Measurements from ENCODE around the gene PRKCH. TPM values are rescaled to one million over a fixed set of nuclear protein-coding genes. Genes with fewer than 3 reads are reported as not detected.

Gene PRKCH
- total RNA-seq, 1 experiment from 2014 or later = 5.2 TPM

- no peaks in the 10 kb centered on the region for H4K20me1 ChIP-seq (ENCODE audit: control insufficient read depth, insufficient read depth, insufficient read length)
- H2AFZ ChIP-seq (ENCODE audit: low read length) = no peak overlapping the region
- H3K23ac ChIP-seq (ENCODE audit: insufficient read length, low read depth, low read length) = no peak overlapping the region
- no peaks in the 10 kb centered on the region; the same call in 1 of the 2 replicates for H3K79me2 ChIP-seq (ENCODE audit: insufficient read depth, low read length)
- no peak overlapping the region for H3K9ac ChIP-seq (ENCODE audit: extremely low read depth, insufficient read length, low read length)
- no CpG with 5 or more reads among the region's 1 CpG for WGBS (ENCODE audit: extremely low coverage, insufficient read length, low lambda C conversion rate)
- peaks cover 6 to 7% of the 10 kb centered on the region in 2 experiments; a peak in 3 of 5 replicates for H3K9me3 Mint-ChIP-seq
- no peaks in the 10 kb centered on the region for H3K23me2 ChIP-seq (ENCODE audit: insufficient read length, low read depth, low read length, poor library complexity, severe bottlenecking)
- no peaks in the 10 kb centered on the region for H3K79me1 ChIP-seq (ENCODE audit: insufficient read depth, low read depth, low read length, poor library complexity, severe bottlenecking)
- H2BK12ac ChIP-seq (ENCODE audit: insufficient read length, low read depth, low read length) = no peak overlapping the region
- H2BK15ac ChIP-seq (ENCODE audit: low read depth, low read length) = no peak overlapping the region
- no peak overlapping the region for H2BK20ac ChIP-seq (ENCODE audit: low read depth, low read length, poor library complexity, severe bottlenecking)
- no peak overlapping the region for H4K91ac ChIP-seq (ENCODE audit: insufficient read length, low read depth, low read length)
- no peak for TF ChIP-seq CTCF (conservative IDR thresholded peaks at IDR 0.05)
- no peak overlapping the region for H4K8ac ChIP-seq (replicated peaks; ENCODE audit: insufficient read length, low read depth, low read length)
- H3K4me1 Mint-ChIP-seq = peaks cover 17% of the 10 kb centered on the region in 2 experiments
- no peak for DNase-seq
- H3K4me1 ChIP-seq (ENCODE audit: insufficient read depth, low read length) = peaks cover 2% of the 10 kb centered on the region; the same call in 1 of the 2 replicates
- H2BK120ac ChIP-seq (ENCODE audit: low read depth, low read length, poor library complexity, severe bottlenecking) = no peak overlapping the region
- H3K14ac ChIP-seq (ENCODE audit: insufficient read depth, low read length) = no peak overlapping the region
- no peak overlapping the region for H3K18ac ChIP-seq (ENCODE audit: insufficient read length, low read depth, low read length)
- H3K27me3 Mint-ChIP-seq (ENCODE audit: low read depth) = no peaks in the 10 kb centered on the region; the same call in 1 of the 2 replicates
- H3K27ac ChIP-seq (ENCODE audit: insufficient read length, low read depth, low read length) = no peak overlapping the region
- H3K56ac ChIP-seq (ENCODE audit: insufficient read length, low read depth, low read length) = no peak overlapping the region
- no peaks in the 10 kb centered on the region for H3K27me3 ChIP-seq (ENCODE audit: insufficient read depth, low read length)
- no peak overlapping the region for H4K5ac ChIP-seq (ENCODE audit: insufficient read length, low read depth, low read length)
- peaks cover 0 to 7% (median 2%) of the 10 kb centered on the region in 3 experiments; a peak in 1 of 7 replicates for H3K36me3 Mint-ChIP-seq (ENCODE audit: insufficient read depth in 1 of 3, low read depth in 3 of 3)
- H3K4ac ChIP-seq (ENCODE audit: low read depth, low read length) = no peak overlapping the region
- no peak overlapping the region for H2BK5ac ChIP-seq (ENCODE audit: insufficient read length, low read length)
- no peak overlapping the region for H3K27ac Mint-ChIP-seq
- H2AK5ac ChIP-seq (ENCODE audit: insufficient read length, low read length) = no peak overlapping the region
- H3T11ph ChIP-seq (ENCODE audit: low read length) = no peak overlapping the region
- H3K4me3 Mint-ChIP-seq = no peak overlapping the region
- no peaks in the 10 kb centered on the region for H3K9me3 ChIP-seq (ENCODE audit: control insufficient read depth, low read depth, low read length)
- H3K4me2 ChIP-seq (ENCODE audit: insufficient read depth, insufficient read length, low read length) = no peak overlapping the region
These were observed 112.4 kb downstream of the PRKCH start for GRCh38 chr14:61433828-61434227.
